HK-2 (cell line): ENCODE data around the gene KIF3A.

ENCODE experiments used
- DNase-seq: peaks from one replicate; pipeline ENCODE4 v3.0.0-alpha.2; 2018; ENCODE audit not compliant: unreplicated experiment

Gene KIF3A

GRCh38 chr5:132736853-132737833 lies at the start of gene KIF3A:
Gene KIF3A, minus strand, starts transcription at chr5:132737546. Its CDS starts 127 bp downstream, at chr5:132737419.
- peak; percentile 96 for DNase-seq

GRCh38 chr5:132787076-132787475 lies 49.7 kb upstream of the KIF3A start:
- DNase-seq, result no peak

DNA sequence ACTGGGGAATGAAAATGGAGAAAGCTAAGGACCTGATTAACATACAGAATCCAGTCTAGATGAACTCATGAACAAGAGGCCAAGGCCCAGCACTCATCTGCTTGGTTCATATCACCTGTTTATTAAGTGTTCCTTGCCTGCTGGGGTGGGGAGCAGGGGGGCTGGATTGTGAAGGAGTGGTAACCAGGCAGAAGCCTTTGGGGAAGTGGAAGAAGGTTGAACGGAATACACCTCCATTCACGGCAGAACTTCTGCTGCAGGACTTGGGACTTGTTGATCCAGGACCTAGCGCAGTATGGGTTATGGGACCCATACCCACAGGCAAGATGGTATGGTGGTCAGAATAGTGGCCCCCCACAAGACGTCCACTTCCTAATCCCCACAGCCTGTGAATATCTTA lies 48.5 kb upstream of the KIF3A start:
- no peak for DNase-seq

GRCh38 chr5:132785365-132785764 lies 48.0 kb upstream of the KIF3A start:
- DNase-seq, result no peak

DNA sequence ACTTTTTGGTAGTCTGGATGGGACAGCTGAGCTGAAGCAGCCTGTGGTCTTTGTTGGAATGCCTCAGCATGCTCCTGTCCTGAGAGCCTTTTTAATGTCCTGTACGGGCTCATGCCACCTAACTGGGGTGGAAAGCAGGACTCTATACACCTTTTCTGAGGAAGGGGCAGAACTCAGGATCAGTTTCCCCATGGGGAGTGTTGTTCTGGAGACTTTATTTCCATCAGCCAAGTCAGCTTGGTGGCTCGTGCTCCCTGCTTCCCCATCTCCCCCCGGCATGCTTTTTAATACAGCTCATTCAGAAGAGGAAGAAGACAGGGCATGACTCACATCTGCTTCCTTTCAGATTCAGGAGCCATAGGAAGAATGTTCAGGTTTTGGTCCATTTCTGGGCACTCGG lies 44.8 kb upstream of the KIF3A start:
- no peak for DNase-seq

DNA sequence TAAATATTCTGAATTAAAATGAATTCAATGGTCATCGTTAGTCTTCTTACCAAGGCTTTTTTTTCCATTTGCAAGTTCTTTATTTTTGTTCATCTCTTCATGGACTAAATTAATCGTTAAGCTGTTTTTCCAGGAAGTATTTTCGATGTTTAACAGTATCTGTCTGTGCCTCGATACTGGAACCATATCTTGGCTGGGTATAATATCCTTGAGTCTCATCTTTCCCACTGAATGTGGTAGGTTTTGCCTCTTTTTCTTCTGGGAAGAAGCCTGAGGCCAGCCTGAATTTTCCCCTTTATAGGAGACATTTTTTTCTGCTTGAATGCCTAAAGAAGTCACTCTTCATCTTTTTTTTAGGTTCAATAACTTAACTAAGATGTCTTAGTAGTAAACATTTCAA lies 43.7 kb upstream of the KIF3A start:
- no peak for DNase-seq

GRCh38 chr5:132780577-132780976 lies 43.2 kb upstream of the KIF3A start:
- no peak for DNase-seq

DNA sequence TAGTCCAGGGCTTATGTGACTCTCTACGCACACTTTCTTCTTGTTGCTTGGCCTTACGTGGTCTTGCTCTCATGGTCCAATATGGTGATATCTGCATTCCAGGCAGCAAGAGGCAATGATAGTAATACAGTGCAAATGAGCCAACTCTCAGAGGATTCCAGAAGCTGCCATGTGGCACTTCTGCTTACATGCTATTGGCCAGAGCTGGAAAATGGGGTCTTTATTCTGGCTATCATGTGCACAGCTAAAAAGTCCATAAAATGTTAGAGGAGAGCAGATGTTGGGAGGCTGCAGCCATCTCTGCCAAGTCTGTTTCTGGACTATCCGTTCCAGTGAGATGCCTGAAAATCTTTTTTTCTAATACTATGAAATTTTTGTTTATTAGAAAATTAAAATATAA lies 42.6 kb upstream of the KIF3A start:
- DNase-seq, result no peak

DNA sequence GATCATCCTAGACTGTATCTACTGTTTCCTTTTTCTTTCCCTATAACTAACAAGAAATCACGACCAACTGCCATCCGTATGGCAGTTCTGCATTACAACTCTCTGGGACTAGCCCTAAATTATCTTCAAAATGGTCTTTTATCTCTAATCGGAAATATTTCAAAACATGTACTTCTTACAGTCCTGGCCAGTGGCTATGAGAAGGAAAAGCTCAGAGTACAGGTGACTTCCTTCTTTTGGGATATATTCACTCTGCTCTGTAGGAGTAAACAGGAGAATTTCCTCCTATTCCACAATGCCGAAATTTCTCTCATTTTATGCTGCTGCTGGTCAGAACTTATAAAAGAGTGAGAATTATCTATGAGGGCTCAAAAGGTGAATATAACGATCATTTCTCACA lies 41.5 kb upstream of the KIF3A start:
- DNase-seq, result no peak

DNA sequence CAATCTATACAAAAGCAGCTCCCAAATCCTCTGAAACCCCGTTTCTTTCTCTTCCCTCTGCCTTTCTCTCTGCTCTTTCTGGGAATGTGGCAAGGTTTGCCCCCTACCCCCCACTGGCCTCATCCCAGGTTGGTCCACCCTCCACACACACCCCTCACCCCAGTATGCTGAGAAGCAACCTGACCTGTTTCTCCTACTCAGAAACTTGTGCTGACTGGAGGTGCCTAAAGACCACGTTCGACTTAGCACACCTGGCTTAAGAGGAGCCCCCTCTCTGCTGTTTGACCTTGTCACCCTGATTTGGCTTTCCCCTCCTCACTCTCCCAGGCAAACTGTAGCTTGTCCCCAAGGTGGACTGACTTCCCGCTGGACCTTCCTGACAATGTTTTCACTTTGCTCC lies 40.8 kb upstream of the KIF3A start:
- no peak for DNase-seq

DNA sequence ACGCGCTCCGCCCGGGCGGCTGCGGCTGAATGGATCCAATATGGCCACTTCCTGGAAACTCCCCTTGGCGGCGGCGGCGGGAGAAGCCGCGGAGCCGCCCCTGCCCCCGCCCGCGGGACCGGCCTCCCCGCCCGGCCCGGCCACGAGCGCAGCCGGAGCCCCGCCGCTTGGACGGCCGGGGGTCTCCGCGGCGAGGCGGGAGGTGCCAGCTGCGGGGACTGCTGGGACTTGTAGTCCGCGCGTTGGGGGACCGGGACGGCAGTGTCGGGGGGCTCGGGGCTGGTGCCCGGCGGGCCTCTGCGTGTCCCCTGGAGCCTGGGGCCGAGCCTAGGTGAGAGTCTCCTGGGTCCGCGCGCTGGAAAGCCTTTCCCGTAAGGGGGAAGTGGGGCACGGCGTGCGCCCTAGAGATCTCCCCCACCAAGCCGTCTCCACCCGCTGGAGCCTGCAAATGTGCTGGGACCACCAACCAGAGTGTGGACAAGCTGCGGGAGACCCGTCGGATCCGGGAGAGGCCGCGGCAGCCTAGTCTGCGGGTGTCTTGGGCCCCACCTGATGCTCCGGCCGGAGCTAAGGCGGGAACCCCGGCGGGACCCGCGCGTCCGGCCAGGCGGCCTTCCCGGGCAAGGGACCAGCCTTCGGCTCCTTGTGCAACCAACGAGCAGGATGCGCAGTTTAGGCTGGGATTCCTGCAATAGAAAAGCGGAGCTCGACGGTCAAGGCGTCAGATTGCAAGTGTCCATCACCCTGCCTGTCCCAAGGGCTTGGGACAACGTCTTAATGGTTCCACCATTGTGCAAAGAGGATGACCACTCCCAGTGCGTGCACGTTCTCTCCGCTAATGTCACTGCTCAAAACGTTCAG lies 40.1 kb upstream of the KIF3A start, which contains the start of gene SEPTIN8:
Gene SEPTIN8 (minus strand): TSS at position 31 of the 861 bp plus-strand sequence. CDS start 102 bp downstream, outside the sequence.
- peak; percentile 45 for DNase-seq

DNA sequence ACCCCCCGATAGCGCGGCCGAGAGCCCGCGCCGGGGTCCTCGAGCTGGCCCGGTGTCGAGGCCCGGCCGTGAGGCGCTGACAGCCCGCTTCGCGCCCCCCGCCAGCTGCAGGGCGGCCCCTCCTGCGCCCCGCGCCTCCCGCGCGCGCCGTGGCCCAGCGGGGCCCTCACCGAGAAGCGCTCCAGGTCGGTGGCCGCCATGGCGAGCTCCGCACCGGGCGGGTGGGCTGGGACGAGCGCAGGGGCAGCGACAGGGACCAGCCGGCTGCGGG lies 39.5 kb upstream of the KIF3A start:
- DNase-seq, result no peak

DNA sequence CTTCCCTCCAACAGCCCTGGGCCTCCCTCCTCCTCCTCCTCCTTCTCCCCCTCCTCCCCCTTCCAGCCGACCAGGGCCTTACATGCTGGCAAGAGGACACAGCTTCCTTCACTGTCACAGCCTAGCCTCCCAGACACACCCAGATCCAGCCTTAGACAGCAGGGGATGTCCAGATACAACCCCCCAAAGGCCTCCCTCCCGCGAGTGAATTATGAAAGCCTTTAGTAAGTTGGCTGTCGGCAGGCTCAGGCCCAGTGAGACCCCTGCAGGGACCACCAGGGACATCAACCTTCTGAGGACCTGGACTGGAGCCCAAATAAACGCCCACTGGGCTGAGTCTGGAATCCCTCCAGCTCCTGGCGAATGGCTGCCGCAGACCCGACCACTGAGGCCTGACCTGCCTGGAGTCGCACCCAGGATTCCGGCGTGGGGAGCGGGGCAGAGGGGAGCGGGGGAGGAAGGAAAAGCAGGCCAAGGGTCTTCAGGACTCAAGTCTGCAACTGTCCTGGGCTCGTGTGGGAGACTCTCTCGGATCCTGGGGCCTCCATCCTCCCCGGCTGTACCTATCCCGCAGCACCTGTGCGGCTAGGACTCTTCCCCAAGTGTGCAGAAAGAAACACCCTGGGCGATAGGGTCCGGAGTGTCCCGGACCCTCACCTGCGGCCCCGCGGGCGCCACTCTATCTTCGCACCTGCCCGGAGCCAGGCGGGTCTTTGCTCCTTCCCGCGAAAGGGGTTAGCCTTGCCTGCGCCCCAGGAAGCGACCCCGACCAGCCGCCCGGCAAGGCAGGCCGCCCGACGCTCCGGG lies 39.0 kb upstream of the KIF3A start:
- peak; percentile 45 for DNase-seq

DNA sequence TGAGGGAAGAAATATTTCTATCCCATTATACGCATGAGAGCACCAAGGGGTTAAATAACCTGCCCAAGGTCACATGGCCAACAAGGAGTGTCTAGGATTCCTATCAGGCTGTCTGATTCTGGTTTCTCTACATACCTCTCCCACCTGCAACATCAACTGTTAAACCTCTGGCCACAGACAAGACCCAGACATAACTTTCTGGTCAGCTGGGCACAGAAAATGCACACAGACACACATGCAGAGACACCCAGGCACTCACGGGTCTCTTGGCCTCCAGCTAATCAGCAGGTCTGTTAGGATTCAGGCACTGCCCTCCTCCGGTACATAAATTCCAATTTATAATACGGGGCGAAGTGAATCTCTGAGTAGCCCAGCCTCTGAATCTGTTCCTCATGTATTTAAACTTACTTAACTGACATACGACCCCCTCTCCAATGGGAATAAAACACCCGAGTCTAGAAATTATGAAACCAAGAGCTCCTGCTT lies 38.2 kb upstream of the KIF3A start:
- peak; percentile 41 for DNase-seq

DNA sequence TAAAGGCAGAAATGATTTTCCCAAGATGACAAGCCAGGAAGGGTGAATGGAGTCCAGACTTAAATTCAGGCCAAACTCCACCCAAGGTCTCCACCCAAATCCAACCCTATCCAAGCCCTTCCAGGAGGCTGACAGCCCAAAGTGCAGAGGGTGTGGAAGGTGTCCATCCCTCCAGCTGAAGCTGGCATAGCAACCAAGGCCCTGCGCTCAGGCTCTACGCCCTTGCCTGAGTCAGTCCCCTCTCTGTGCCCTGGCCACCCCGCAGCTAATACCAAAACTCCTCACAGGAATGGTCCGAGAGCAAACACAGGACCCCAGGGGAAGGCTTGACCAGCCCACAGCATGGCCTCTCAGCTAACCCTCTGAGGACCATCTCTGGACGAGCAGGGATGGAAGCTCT lies 37.5 kb upstream of the KIF3A start:
- no peak for DNase-seq

DNA sequence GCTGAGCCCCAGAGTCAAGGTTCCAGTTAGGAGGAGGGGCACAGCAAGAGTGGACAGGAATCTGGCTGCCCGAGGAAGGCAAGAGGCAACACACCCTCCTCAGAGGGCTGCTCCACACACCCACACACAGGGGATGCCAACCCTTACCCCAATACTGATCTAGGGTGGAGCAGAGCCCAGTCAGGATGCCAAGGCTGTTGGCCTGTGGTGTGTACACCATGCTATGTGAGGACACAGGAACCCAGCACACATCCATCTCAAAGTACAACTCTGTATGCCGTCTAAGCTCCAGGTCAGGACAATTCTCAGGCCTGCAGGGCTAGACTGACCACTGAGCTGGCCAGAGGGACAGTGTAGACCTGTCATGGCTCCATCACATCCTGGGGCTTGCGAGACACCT lies 37.1 kb upstream of the KIF3A start:
- DNase-seq, result no peak

DNA sequence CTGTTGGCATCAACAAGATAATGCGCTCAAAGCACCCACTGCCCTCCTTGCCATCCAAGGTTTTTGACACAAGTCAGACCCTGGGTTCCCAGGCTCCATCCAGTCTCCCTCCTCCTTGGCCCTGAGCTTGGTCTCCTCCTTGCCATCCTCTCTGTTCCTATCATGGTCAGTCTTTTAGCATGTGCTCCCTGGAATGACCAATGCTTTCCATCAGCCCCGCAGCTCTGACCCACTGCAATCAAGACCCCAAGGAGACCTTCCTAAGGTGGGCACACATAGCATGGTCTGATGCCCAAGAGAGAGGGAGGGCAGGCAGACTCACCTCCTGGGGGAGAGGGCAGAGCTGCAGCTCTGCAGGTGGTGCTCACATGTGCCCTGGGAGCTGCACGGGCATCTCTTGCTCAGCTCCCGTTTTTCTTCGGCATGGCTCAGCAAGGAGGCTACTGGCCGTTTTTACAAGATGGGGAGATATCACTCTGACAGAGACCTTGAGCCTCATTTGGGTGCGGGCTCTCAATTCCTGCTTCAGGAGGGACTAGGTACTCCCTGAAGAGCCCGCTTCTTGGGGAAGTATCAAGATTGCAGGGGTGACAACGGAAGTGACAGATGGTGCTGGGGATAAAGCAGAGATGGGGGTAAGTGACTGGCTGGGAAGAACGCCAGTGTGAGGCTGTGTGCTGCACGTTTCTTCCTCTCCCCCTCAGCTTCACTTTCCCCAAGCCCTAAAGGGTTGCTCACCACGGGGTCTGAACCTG lies 36.4 kb upstream of the KIF3A start:
- no peak for DNase-seq

- DNase-seq, result no peak
Measured at GRCh38 chr5:132773114-132773513, 35.8 kb upstream of the KIF3A start.

GRCh38 chr5:132772291-132773070 lies 35.1 kb upstream of the KIF3A start:
- DNase-seq, result no peak

DNA sequence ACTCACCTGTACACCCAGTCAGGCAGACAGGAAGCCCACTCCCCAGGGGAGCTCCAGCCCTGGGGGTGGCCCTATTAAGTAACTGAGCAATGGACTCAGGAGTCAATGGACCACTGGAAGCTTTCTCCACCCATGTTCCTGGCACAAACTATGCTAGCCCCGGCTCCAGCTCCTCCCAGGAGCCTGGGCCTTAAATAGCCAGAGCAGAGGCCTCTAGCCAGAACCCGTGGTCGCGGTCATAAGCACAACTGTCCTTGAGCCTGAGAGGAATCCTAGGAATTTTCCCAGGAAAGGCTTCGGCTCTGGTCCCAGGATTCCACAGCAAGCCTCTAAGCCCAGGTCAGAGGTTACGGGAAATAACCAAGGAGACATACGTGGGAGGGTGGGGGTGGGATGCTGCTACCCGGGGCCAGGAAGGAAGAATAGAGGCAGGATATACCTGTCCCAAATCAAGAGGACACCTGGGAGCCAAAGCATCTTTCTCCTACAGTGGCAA lies 34.2 kb upstream of the KIF3A start:
- DNase-seq, result peak; percentile 50
